22Rv1 (cell line): ENCODE measurements around the gene EFNA4.

ENCODE experiments used
- CTCF ChIP-seq: fragments of 450-650 bp; IDR thresholded peaks from 2 replicates; pipeline ENCODE4 v1.5.1; 2017; ENCODE audit warnings: mild to moderate bottlenecking
- ZFX ChIP-seq: fragments of 450-650 bp; IDR thresholded peaks from 2 replicates; pipeline ENCODE4 v1.6.1; 2017; ENCODE audit warnings: antibody characterized with exemption, borderline replicate concordance

GRCh38 chr1:155091071-155092051 is 27.8 kb downstream of the EFNA4 start:
- TF ChIP-seq CTCF (peak; percentile 100), ZFX (no peak)
